HCT116 (cell line): ENCODE data around the gene ATP1A1. TPM values are rescaled to one million over a fixed set of nuclear protein-coding genes. Genes with fewer than 3 reads are reported as not detected.

Source experiments
- ATAC-seq: fragments of 200-7000 bp; cut with Tn5 transposase; 2 replicates; pipeline ENCODE4 v1.9.1; 2020; ENCODE audit warnings: mild to moderate bottlenecking, moderate library complexity
- BruUV-seq: library from RNA; stranded (reverse); fragments of 400-500 nt; replicated peaks from 2 replicates; lab custom pipeline; 2021; lab: Mats Ljungman, UMichigan
- CTCF ChIA-PET: fragments of 300-600 bp; sonication (Branson Sonifier 250); formaldehyde crosslinking; loops from one replicate; lab custom pipeline; 2021; ENCODE audit warnings: antibody characterized with exemption; lab: Charles Lee
- POLR2A ChIA-PET: fragments of 300-600, 350-600 bp; sonication (Branson Sonifier 250); formaldehyde crosslinking; loops from one replicate; lab custom pipeline; 2021; ENCODE audit warnings: antibody characterized with exemption; lab: Charles Lee
- RAD21 ChIA-PET, 2 experiments: fragments of 300-600 bp; sonication (Branson Sonifier 250); formaldehyde crosslinking; loops; one replicate each; lab custom pipeline; 2023; ENCODE audit warnings: low total read pairs in 2 of 2; ENCODE audit not compliant: uncharacterized antibody in 2 of 2, unreplicated experiment in 2 of 2, low non-redundant PET in 1 of 2; lab: Charles Lee
- DNase-seq: peaks from one replicate; pipeline ENCODE4 v3.0.0-alpha.2; 2010; ENCODE audit warnings: low read depth, low spot score
- H2AFZ ChIP-seq: fragments of 200-600 bp; shearing (Covaris generic), sonication (generic); 2 replicates; pipeline ENCODE4 v1.6.1; 2017; ENCODE audit warnings: low read depth, mixed run types, mixed read lengths, antibody characterized with exemption, low read length; ENCODE audit not compliant: poor library complexity, severe bottlenecking
- H3K27ac ChIP-seq: 2 replicates; pipeline ENCODE4 v1.5.1; 2012; ENCODE audit warnings: low read depth, low read length
- H3K27me3 ChIP-seq: fragments of 200-600 bp; sonication (generic); 2 replicates; pipeline ENCODE4 v1.6.1; 2016; ENCODE audit warnings: mixed run types, low read length, mixed read lengths; ENCODE audit not compliant: insufficient read depth
- H3K36me3 ChIP-seq, 2 experiments: fragments of 200-500 bp in 1 of 2; fragments of 200-600 bp in 1 of 2; sonication (Bioruptor generic) in 1 of 2; sonication (generic) in 1 of 2; 2 replicates each; pipeline versions ENCODE4 v1.5.1 to v1.6.1; 2014 to 2016; ENCODE audit warnings: low read length in 2 of 2, inconsistent platforms in 1 of 2, mixed read lengths in 1 of 2, mixed run types in 1 of 2; ENCODE audit not compliant: insufficient read depth in 2 of 2, control insufficient read depth in 1 of 2
- H3K4me1 ChIP-seq, 2 experiments: fragments of 200-600 bp in 1 of 2; sonication (generic) in 1 of 2; 2 replicates each; pipeline versions ENCODE4 v1.5.1 to v1.6.1; 2012 to 2017; ENCODE audit warnings: low read length in 2 of 2, inconsistent platforms in 1 of 2, mild to moderate bottlenecking in 1 of 2, mixed read lengths in 1 of 2, mixed run types in 1 of 2, moderate library complexity in 1 of 2; ENCODE audit not compliant: insufficient read depth in 2 of 2, control insufficient read depth in 1 of 2
- H3K4me2 ChIP-seq: fragments of 200-600 bp; sonication (generic); 2 replicates; pipeline ENCODE4 v1.6.1; 2017; ENCODE audit warnings: mixed run types, low read length, mixed read lengths
- H3K4me3 ChIP-seq, 2 experiments: fragments of 200-600 bp in 1 of 2; sonication (generic) in 1 of 2; replicated peaks in 1 of 2; 2 replicates each; pipeline ENCODE4 v1.5.1; 2011 to 2016; ENCODE audit warnings: low read length in 2 of 2, control low read depth in 1 of 2, low read depth in 1 of 2, mild to moderate bottlenecking in 1 of 2, mixed read lengths in 1 of 2, mixed run types in 1 of 2
- H3K79me2 ChIP-seq: fragments of 200-600 bp; sonication (generic); 2 replicates; pipeline ENCODE4 v1.6.1; 2017; ENCODE audit warnings: mild to moderate bottlenecking, mixed run types, low read length, moderate library complexity, mixed read lengths; ENCODE audit not compliant: insufficient read depth
- H3K9ac ChIP-seq: fragments of 200-600 bp; sonication (generic); 2 replicates; pipeline ENCODE4 v1.6.1; 2016; ENCODE audit warnings: low read length, mixed read lengths
- H3K9me2 ChIP-seq: fragments of 200-600 bp; sonication (generic), shearing (Covaris generic); 2 replicates; pipeline ENCODE4 v1.6.1; 2017; ENCODE audit warnings: mixed run types, mild to moderate bottlenecking, moderate library complexity; ENCODE audit not compliant: insufficient read depth
- H3K9me3 ChIP-seq, 2 experiments: fragments of 200-500 bp in 1 of 2; fragments of 200-600 bp in 1 of 2; sonication (Bioruptor generic) in 1 of 2; sonication (generic) in 1 of 2; 2 replicates each; pipeline ENCODE4 v1.6.1; 2014 to 2017; ENCODE audit warnings: low read length in 2 of 2, mixed read lengths in 2 of 2, inconsistent platforms in 1 of 2, low read depth in 1 of 2, mild to moderate bottlenecking in 1 of 2, mixed run types in 1 of 2, moderate library complexity in 1 of 2; ENCODE audit not compliant: control insufficient read depth in 1 of 2, insufficient read depth in 1 of 2
- H4K20me1 ChIP-seq: fragments of 200-600 bp; sonication (generic), shearing (Covaris generic); 2 replicates; pipeline ENCODE4 v1.6.1; 2017; ENCODE audit warnings: mixed run types, mild to moderate bottlenecking, moderate library complexity; ENCODE audit not compliant: insufficient read depth
- CBX3 ChIP-seq: IDR thresholded peaks from 2 replicates; pipeline ENCODE4 v1.6.1; 2012; ENCODE audit warnings: low read depth
- ELF1 ChIP-seq: IDR thresholded peaks from 2 replicates; pipeline ENCODE4 v1.6.1; 2012; ENCODE audit warnings: low read depth, borderline replicate concordance
- POLR2AphosphoS5 ChIP-seq: IDR thresholded peaks from 2 replicates; pipeline ENCODE4 v1.6.1; 2011; ENCODE audit warnings: mild to moderate bottlenecking, low read depth, low read length, moderate library complexity
- SRF ChIP-seq: IDR thresholded peaks from 2 replicates; pipeline ENCODE4 v1.6.1; 2012; ENCODE audit warnings: low read depth
- YY1 ChIP-seq: IDR thresholded peaks from 2 replicates; pipeline ENCODE4 v1.6.1; 2011; ENCODE audit warnings: low read length, low read depth, moderate library complexity, mild to moderate bottlenecking; ENCODE audit not compliant: insufficient replicate concordance; ENCODE audit errors: extremely low read depth
- ZNF274 ChIP-seq: fragments of 200-500 bp; sonication (Bioruptor generic); IDR thresholded peaks from 2 replicates; pipeline ENCODE4 v1.6.1; 2014; ENCODE audit warnings: mild to moderate bottlenecking, low read depth, low read length, inconsistent platforms
- intact Hi-C: fragments of 100-400 bp; cut with micrococcal nuclease; formaldehyde crosslinking; loops from 2 replicates; pipeline ENCODE4 v1.10.0; 2022
- total RNA-seq: library from RNA; stranded (reverse); gene quantifications from one replicate; pipeline ENCODE4 v1.2.1, GENCODE V29; 2021; ENCODE audit not compliant: unreplicated experiment
- TF ChIP-seq, protein P1 (sequence below): IDR thresholded peaks from 2 replicates; pipeline ENCODE4 v1.6.1; 2012

ATP1A1 gene
- total RNA-seq, 1 experiment from 2014 or later, result 290 TPM

DNA sequence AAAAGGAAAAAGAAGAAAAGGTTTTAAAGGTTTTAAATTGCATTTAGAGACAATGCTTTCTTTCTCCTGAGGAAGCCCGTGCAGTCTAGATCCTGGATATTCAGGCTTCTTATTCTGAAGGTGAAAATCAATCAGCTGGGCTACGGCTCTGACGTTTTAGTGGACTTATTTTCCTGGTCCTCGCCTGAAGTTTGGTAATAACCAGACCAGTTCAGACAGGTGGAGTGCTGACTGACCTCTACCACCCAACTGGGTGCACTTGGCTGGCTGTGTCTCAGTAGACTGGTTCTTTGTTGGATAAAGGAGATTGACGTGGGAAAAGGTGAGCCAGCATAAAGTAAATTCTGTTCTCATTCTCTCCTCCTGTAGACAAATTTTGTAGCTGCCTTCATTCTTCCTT lies 7.2 kb upstream of the ATP1A1 start:
- Histone ChIP-seq H3K36me3 (no peaks in the 10 kb centered on the region), H3K4me1 (no peaks in the 10 kb centered on the region; a peak in 1 of 4 replicates), H3K9ac (no peak overlapping the region), H4K20me1 (no peaks in the 10 kb centered on the region), H3K4me3 (no peak overlapping the region), H3K79me2 (no peaks in the 10 kb centered on the region), H3K9me2 (no peaks in the 10 kb centered on the region), H2AFZ (no peak overlapping the region), H3K27me3 (no peaks in the 10 kb centered on the region), H3K27ac (no peak overlapping the region), H3K4me2 (no peak overlapping the region), H3K9me3 (no peaks in the 10 kb centered on the region)
- ChIA-PET POLR2A (no interaction called here), RAD21 (no interaction called here), CTCF (interaction anchor here (0.6 kb wide), 1 partner anchor 10 kb away, joined by 3 read pairs; no protein-coding TSS in a partner anchor)
- BruUV-seq, result no TSS peak
- ATAC-seq (no peak), DNase-seq (no peak)
- intact Hi-C loops, result no loop called here
- no peak for TF ChIP-seq YY1

DNA sequence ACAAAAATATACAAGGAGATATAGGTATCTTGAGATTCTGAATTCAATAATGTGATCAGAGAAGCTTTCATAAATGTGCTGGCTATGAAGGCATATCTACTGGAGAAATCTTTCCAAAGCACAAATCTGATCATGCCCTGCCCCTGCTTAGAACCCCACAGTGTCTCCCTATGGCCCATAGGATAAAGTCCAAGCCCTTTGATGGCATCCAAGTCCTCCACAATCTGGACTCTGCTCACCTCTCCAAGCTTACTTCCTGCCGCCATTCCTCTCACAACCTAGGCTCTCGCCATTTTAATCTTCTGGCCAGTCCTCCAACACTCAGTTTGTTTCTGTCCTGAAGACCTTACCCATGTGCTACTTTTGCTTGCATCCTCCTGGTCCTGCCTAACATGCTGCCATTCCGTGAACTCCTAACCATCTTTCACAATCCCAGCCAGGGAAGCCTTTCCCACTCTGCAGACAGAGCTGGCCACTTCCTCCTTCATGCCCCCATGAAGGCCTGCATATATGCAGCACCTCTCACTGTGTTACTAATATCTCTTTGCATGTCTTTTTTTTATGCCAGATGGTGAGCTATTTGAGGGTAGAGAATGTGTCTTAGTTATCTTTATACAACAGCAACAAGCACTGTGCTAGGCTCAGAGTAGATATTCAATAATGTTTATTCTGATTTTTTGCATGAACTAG lies 5.6 kb upstream of the ATP1A1 start:
- peaks cover 4 to 5% of the 10 kb centered on the region in 2 experiments for H3K4me1 ChIP-seq
- no peak overlapping the region for H3K4me3 ChIP-seq
- no peaks in the 10 kb centered on the region for H3K36me3 ChIP-seq
- RAD21 ChIA-PET, result no interaction called here
- POLR2A ChIA-PET, result no interaction called here
- ATAC-seq (no peak), DNase-seq (no peak)
- H3K9me2 ChIP-seq, result no peaks in the 10 kb centered on the region
- H3K4me2 ChIP-seq, result no peak overlapping the region
- no peak overlapping the region for H3K27ac ChIP-seq
- no peak overlapping the region for H3K9ac ChIP-seq
- TF ChIP-seq, protein P1, sequence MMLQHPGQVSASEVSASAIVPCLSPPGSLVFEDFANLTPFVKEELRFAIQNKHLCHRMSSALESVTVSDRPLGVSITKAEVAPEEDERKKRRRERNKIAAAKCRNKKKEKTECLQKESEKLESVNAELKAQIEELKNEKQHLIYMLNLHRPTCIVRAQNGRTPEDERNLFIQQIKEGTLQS, result no peak
- TF ChIP-seq ELF1 (no peak), CBX3 (no peak), POLR2AphosphoS5 (no peak), ZNF274 (no peak), SRF (no peak)
- CTCF ChIA-PET, result interaction anchor here (2.7 kb wide), 1 partner anchor 118 kb away, joined by 9 read pairs; no protein-coding TSS in a partner anchor
- H3K27me3 ChIP-seq, result no peaks in the 10 kb centered on the region
- no peak overlapping the region for H2AFZ ChIP-seq
- no peaks in the 10 kb centered on the region for H4K20me1 ChIP-seq
- intact Hi-C loops, result no loop called here
- no peaks in the 10 kb centered on the region for H3K9me3 ChIP-seq
- H3K79me2 ChIP-seq, result no peaks in the 10 kb centered on the region
- no TSS peak for BruUV-seq
